HEK293 (cell line): ENCODE results near the gene SPACA9.

Experiments used
- CTCF ChIP-seq: fragments of 450-650 bp; formaldehyde crosslinking; IDR thresholded peaks from 2 replicates; pipeline ENCODE4 v1.5.1; 2016; ENCODE audit warnings: missing biosample characterization, missing genetic modification characterization
- REPIN1 ChIP-seq: fragments of 450-650 bp; formaldehyde crosslinking; IDR thresholded peaks from 2 replicates; pipeline ENCODE4 v1.5.1; 2017; ENCODE audit warnings: missing biosample characterization, missing genetic modification characterization, low read depth
- ZNF549 ChIP-seq: fragments of 450-650 bp; IDR thresholded peaks from 2 replicates; pipeline ENCODE4 v1.5.1; 2018; ENCODE audit warnings: missing biosample characterization, missing genetic modification characterization, mild to moderate bottlenecking, inconsistent platforms, moderate library complexity

GRCh38 chr9:132908635-132909034 is 29.9 kb downstream of the SPACA9 start:
- TF ChIP-seq CTCF (tag by site-specific recombination) (no peak), REPIN1 (tag by site-specific recombination) (no peak), ZNF549 (no peak)
